Measurements from ENCODE around the gene ALDH4A1. TPM values are rescaled to one million over a fixed set of nuclear protein-coding genes. Genes with fewer than 3 reads are reported as not detected.
A peak's percentile ranks its signal among the peaks of the same experiment; 100 is the strongest.

The ALDH4A1 gene
- total RNA-seq, 3 donors from 2014 or later, result 2.7 to 7.7 (median 5.6) TPM

DNA sequence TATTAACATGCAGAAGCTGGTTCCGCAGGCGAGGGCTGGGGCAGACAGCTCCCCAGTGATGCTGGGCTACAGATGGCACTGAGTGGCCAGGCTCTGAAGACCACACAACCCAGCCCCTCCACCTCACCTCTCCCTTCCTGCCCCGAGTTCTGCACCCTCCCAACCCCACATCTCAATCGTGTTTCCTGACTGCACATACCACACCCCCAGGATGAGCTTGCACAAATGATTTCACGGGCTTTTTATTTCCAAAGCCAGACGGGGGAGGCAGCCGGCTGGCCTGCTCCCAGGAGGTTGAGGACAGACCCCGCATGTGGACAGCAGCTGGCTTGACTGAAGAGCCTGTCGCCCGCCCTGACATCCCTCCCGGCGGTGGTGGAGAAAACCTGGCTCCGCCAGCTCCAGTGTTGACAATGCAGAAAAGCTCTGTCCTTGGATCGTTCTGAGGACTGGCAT lies 21.4 kb upstream of the ALDH4A1 start:
- Histone ChIP-seq H3K4me3 (no peak overlapping the region), H3K36me3 (ENCODE audit: low read depth) (no peaks in the 10 kb centered on the region), H3K9me3 (no peaks in the 10 kb centered on the region), H3K4me1 (ENCODE audit: low read depth) (peaks cover 29% of the 10 kb centered on the region)
- TF ChIP-seq, protein P1, sequence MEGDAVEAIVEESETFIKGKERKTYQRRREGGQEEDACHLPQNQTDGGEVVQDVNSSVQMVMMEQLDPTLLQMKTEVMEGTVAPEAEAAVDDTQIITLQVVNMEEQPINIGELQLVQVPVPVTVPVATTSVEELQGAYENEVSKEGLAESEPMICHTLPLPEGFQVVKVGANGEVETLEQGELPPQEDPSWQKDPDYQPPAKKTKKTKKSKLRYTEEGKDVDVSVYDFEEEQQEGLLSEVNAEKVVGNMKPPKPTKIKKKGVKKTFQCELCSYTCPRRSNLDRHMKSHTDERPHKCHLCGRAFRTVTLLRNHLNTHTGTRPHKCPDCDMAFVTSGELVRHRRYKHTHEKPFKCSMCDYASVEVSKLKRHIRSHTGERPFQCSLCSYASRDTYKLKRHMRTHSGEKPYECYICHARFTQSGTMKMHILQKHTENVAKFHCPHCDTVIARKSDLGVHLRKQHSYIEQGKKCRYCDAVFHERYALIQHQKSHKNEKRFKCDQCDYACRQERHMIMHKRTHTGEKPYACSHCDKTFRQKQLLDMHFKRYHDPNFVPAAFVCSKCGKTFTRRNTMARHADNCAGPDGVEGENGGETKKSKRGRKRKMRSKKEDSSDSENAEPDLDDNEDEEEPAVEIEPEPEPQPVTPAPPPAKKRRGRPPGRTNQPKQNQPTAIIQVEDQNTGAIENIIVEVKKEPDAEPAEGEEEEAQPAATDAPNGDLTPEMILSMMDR (IDR thresholded peaks at IDR 0.05), result no peak
- intact Hi-C loops (cut with DNase I, micrococcal nuclease), result no loop called here
- ATAC-seq (no peak), DNase-seq (no peak)

GRCh38 chr1:18922848-18923755 lies 20.7 kb upstream of the ALDH4A1 start:
- intact Hi-C loops (cut with DNase I, micrococcal nuclease), result no loop called here
- no peaks in the 10 kb centered on the region for H3K36me3 ChIP-seq (ENCODE audit: low read depth)
- DNase-seq (no peak), ATAC-seq (no peak)
- peaks cover 24% of the 10 kb centered on the region for H3K4me1 ChIP-seq (ENCODE audit: low read depth)
- no peaks in the 10 kb centered on the region for H3K9me3 ChIP-seq
- H3K4me3 ChIP-seq, result no peak overlapping the region
- TF ChIP-seq, protein P1 (IDR thresholded peaks at IDR 0.05), result no peak

DNA sequence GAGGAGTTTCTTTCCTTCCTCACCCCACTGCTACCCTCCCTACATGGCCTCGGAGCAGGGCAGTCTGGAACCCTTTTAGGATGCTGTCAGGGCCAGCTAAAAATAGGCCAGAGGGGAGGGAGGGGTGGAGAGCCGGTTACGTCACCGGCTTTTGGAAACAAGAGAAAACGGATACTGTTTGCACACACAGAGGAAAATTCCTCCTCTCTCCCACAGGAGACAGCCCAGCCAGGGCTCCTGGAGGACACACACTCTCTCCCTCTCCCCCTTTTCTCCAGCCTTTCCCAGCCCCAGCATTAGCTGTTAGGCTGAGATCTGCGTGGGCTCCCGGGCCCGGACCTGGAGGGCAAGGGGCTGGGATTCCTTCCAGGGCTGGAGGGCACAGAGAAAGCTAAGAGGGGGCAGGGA lies 20.0 kb upstream of the ALDH4A1 start:
- intact Hi-C loops (cut with DNase I, micrococcal nuclease), result no loop called here
- TF ChIP-seq, protein P1 (IDR thresholded peaks at IDR 0.05), result no peak
- H3K4me1 ChIP-seq (ENCODE audit: low read depth), result peaks cover 23% of the 10 kb centered on the region

GRCh38 chr1:18921516-18922251 lies 19.3 kb upstream of the ALDH4A1 start:
- TF ChIP-seq, protein P1 (IDR thresholded peaks at IDR 0.05), result no peak
- no peak overlapping the region for H3K4me3 ChIP-seq
- intact Hi-C loops (cut with DNase I, micrococcal nuclease), result no loop called here
- no peak for DNase-seq
- H3K36me3 ChIP-seq (ENCODE audit: low read depth), result no peaks in the 10 kb centered on the region
- peak; percentile 31 for ATAC-seq
- H3K4me1 ChIP-seq (ENCODE audit: low read depth), result peaks cover 17% of the 10 kb centered on the region
- no peaks in the 10 kb centered on the region for H3K9me3 ChIP-seq

More for the DNA sequence above, 20.0 kb upstream of the ALDH4A1 start:
- Histone ChIP-seq H3K36me3 (ENCODE audit: low read depth) (no peaks in the 10 kb centered on the region), H3K4me3 (no peak overlapping the region), H3K9me3 (no peaks in the 10 kb centered on the region)
- DNase-seq (peak in 2 of 3 donors; percentile 55 to 61), ATAC-seq (peak; percentile 42)

DNA sequence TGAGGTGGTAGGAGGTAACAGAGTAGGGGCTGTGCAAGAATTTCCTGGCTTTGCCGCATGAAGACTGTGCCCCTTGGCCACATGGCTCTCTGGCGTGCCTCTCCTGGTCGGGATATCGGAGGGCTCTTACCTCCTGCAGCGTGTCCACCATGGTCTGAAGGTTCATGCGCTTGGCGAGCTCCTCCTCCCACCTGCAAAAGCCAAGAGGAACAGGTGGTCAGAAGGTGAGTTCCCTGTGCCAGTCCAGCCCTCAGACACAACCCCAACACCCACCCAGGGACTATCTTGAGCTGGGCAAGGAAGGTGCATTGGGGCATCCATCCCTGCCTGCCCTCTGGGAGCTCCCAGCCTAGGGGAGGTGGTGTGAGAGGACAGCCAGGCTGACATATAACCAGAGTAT lies 18.6 kb upstream of the ALDH4A1 start:
- TF ChIP-seq, protein P1 (IDR thresholded peaks at IDR 0.05), result no peak
- no peak for DNase-seq
- intact Hi-C loops (cut with DNase I, micrococcal nuclease), result no loop called here

More for the DNA sequence above, 18.6 kb upstream of the ALDH4A1 start:
- no peak for ATAC-seq
- Histone ChIP-seq H3K4me3 (no peak overlapping the region), H3K9me3 (no peaks in the 10 kb centered on the region), H3K4me1 (ENCODE audit: low read depth) (peaks cover 17% of the 10 kb centered on the region), H3K36me3 (ENCODE audit: low read depth) (no peaks in the 10 kb centered on the region)
